HG02759 (cell line): Measurements from ENCODE around the gene GATM.

ENCODE experiments used
- ATAC-seq: cut with Tn5 transposase; IDR thresholded peaks from one replicate; pipeline ENCODE4 v1.9.1; 2021; ENCODE audit warnings: mild to moderate bottlenecking, moderate library complexity; ENCODE audit not compliant: unreplicated experiment

The GATM gene

GRCh38 chr15:45378149-45378912, at the start of gene GATM:
Gene GATM (minus strand): TSS chr15:45378544. CDS start chr15:45378453, 91 bp downstream.
- peak; percentile 87 for ATAC-seq

- no peak for ATAC-seq
These were observed 48.7 kb upstream of the GATM start for GRCh38 chr15:45427085-45427484.

- no peak for ATAC-seq
These were observed 46.8 kb upstream of the GATM start for GRCh38 chr15:45425135-45425534.

- no peak for ATAC-seq
These were observed 46.1 kb upstream of the GATM start for GRCh38 chr15:45424429-45424828.

- no peak for ATAC-seq
These were observed 39.1 kb upstream of the GATM start for GRCh38 chr15:45417303-45417950.

- no peak for ATAC-seq
These were observed 36.0 kb upstream of the GATM start for GRCh38 chr15:45414215-45414885.

GRCh38 chr15:45409596-45409995, 31.3 kb upstream of the GATM start:
- no peak for ATAC-seq

- ATAC-seq = no peak
These were observed 29.4 kb upstream of the GATM start for GRCh38 chr15:45407786-45408185.

GRCh38 chr15:45402955-45403877, 24.9 kb upstream of the GATM start:
- peak; percentile 26 for ATAC-seq

- ATAC-seq = peak; percentile 87
These were observed 24.0 kb upstream of the GATM start for GRCh38 chr15:45402162-45402954.

GRCh38 chr15:45401665-45402161, 23.4 kb upstream of the GATM start:
- peak; percentile 11 for ATAC-seq

- no peak for ATAC-seq
These were observed 21.3 kb upstream of the GATM start for GRCh38 chr15:45399381-45400212.

- no peak for ATAC-seq
These were observed 18.8 kb upstream of the GATM start for GRCh38 chr15:45397116-45397665.

- ATAC-seq = no peak
These were observed 17.6 kb upstream of the GATM start for GRCh38 chr15:45395943-45396342.

- ATAC-seq = no peak
These were observed 16.3 kb upstream of the GATM start for GRCh38 chr15:45394681-45395080.

- no peak for ATAC-seq
These were observed 15.5 kb upstream of the GATM start for GRCh38 chr15:45393851-45394250.

GRCh38 chr15:45392584-45392855, 14.2 kb upstream of the GATM start:
- ATAC-seq = no peak

- ATAC-seq = peak; percentile 95
These were observed 13.6 kb upstream of the GATM start for GRCh38 chr15:45391746-45392583.
